DOHH2 (cell line): ENCODE results near the gene APOBEC3G.
"Not testable (repeated sequence)": the region's sequence is repeated elsewhere in the genome, so short reads cannot be mapped to it uniquely, and the experiment has no call there.

Experiments used
- H3F3A ChIP-seq: fragments of 200-600 bp; sonication (generic), shearing (Covaris generic); 2 replicates; pipeline ENCODE4 v1.6.0; 2016; ENCODE audit warnings: antibody characterized with exemption, mild to moderate bottlenecking; ENCODE audit not compliant: control insufficient read depth, insufficient read depth
- H3K27ac ChIP-seq: fragments of 200-600 bp; sonication (generic); 2 replicates; pipeline ENCODE4 v1.5.1; 2014; ENCODE audit warnings: low read depth, mild to moderate bottlenecking, low read length, moderate library complexity
- H3K27me3 ChIP-seq: fragments of 200-600 bp; sonication (generic); 2 replicates; pipeline ENCODE4 v1.6.1; 2014; ENCODE audit warnings: mild to moderate bottlenecking, low read length, mixed read lengths; ENCODE audit not compliant: control insufficient read depth
- H3K36me3 ChIP-seq: fragments of 200-600 bp; sonication (generic); 2 replicates; pipeline ENCODE4 v1.6.1; 2014; ENCODE audit warnings: mild to moderate bottlenecking, low read length, moderate library complexity, mixed read lengths; ENCODE audit not compliant: control insufficient read depth
- H3K4me1 ChIP-seq: fragments of 200-600 bp; sonication (generic); 2 replicates; pipeline ENCODE4 v1.6.1; 2014; ENCODE audit warnings: mild to moderate bottlenecking, low read length, mixed read lengths; ENCODE audit not compliant: control insufficient read depth
- H3K4me2 ChIP-seq: fragments of 200-600 bp; sonication (generic); 2 replicates; pipeline ENCODE4 v1.6.0; 2014; ENCODE audit warnings: mild to moderate bottlenecking, low read length, moderate library complexity
- H3K4me3 ChIP-seq: fragments of 200-600 bp; sonication (generic); 2 replicates; pipeline ENCODE4 v1.5.1; 2014; ENCODE audit warnings: mild to moderate bottlenecking, low read length, mixed read lengths
- H3K79me2 ChIP-seq: fragments of 200-600 bp; sonication (generic); 2 replicates; pipeline ENCODE4 v1.6.1; 2014; ENCODE audit warnings: mild to moderate bottlenecking, low read length, mixed read lengths; ENCODE audit not compliant: control insufficient read depth
- H3K9me2 ChIP-seq: fragments of 200-600 bp; sonication (generic); replicated peaks from 2 replicates; pipeline ENCODE4 v1.6.1; 2014; ENCODE audit warnings: mild to moderate bottlenecking, low read length, mixed read lengths; ENCODE audit not compliant: control insufficient read depth
- H3K9me3 ChIP-seq: fragments of 200-600 bp; sonication (generic); 2 replicates; pipeline ENCODE4 v1.6.1; 2014; ENCODE audit warnings: antibody characterized with exemption, low read length, mixed read lengths; ENCODE audit not compliant: control insufficient read depth, insufficient read depth
- H4K20me1 ChIP-seq: fragments of 200-600 bp; sonication (generic); 2 replicates; pipeline ENCODE4 v1.6.0; 2014; ENCODE audit warnings: low read depth, mild to moderate bottlenecking, antibody characterized with exemption, low read length, moderate library complexity; ENCODE audit not compliant: control insufficient read depth, insufficient read depth
- EZH2phosphoT487 ChIP-seq: fragments of 200-600 bp; sonication (generic); IDR thresholded peaks from 2 replicates; pipeline ENCODE4 v1.6.1; 2017; ENCODE audit warnings: borderline replicate concordance, mild to moderate bottlenecking, antibody characterized with exemption, low read length, moderate library complexity, mixed read lengths
- TF ChIP-seq, protein P1 (sequence below): fragments of 200-600 bp; sonication (generic); IDR thresholded peaks from one replicate; pipeline ENCODE4 v1.5.1; 2014; ENCODE audit warnings: antibody characterized with exemption, mild to moderate bottlenecking, low read depth, low read length; ENCODE audit not compliant: poor library complexity, severe bottlenecking

APOBEC3G gene

GRCh38 chr22:39068033-39068785 lies 8.9 kb upstream of the APOBEC3G start:
- Histone ChIP-seq H3K4me3 (peak overlapping the region; percentile 78), H3F3A (peaks cover 48% of the 10 kb centered on the region), H3K9me2 (no peaks in the 10 kb centered on the region), H3K27ac (peak overlapping the region; percentile 99), H3K9me3 (no peaks in the 10 kb centered on the region), H3K79me2 (peaks cover 46% of the 10 kb centered on the region), H3K4me2 (peak overlapping the region; percentile 74), H3K4me1 (peaks cover 93% of the 10 kb centered on the region), H3K27me3 (no peaks in the 10 kb centered on the region), H3K36me3 (peaks cover 32% of the 10 kb centered on the region), H4K20me1 (no peaks in the 10 kb centered on the region)
- TF ChIP-seq, protein P1, sequence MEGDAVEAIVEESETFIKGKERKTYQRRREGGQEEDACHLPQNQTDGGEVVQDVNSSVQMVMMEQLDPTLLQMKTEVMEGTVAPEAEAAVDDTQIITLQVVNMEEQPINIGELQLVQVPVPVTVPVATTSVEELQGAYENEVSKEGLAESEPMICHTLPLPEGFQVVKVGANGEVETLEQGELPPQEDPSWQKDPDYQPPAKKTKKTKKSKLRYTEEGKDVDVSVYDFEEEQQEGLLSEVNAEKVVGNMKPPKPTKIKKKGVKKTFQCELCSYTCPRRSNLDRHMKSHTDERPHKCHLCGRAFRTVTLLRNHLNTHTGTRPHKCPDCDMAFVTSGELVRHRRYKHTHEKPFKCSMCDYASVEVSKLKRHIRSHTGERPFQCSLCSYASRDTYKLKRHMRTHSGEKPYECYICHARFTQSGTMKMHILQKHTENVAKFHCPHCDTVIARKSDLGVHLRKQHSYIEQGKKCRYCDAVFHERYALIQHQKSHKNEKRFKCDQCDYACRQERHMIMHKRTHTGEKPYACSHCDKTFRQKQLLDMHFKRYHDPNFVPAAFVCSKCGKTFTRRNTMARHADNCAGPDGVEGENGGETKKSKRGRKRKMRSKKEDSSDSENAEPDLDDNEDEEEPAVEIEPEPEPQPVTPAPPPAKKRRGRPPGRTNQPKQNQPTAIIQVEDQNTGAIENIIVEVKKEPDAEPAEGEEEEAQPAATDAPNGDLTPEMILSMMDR, result peak; percentile 47
- no peak for TF ChIP-seq EZH2phosphoT487

DNA sequence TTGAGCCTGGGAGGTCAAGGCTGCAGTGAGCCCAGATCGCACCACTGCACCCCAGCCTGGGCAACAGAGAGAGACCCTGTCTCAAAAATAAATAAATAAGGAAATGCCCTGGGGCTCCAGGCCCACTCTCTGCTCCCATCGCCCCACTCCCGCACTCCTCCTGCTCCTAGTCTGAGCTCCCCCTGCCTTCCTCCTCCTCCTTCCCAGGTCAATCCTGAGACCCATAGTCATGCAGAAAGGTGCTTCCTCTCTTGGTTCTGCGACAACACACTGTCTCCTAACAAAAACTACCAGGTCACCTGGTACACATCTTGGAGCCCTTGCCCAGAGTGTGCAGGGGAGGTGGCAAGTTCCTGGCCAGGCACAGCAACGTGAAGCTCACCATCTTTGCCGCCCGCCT lies 6.9 kb upstream of the APOBEC3G start:
- H3K9me2 ChIP-seq, result no peaks in the 10 kb centered on the region
- TF ChIP-seq EZH2phosphoT487, result no peak
- TF ChIP-seq, protein P1, result no peak
- H3K27ac ChIP-seq, result peak overlapping the region; percentile 99
- H3K4me1 ChIP-seq, result peaks cover 86% of the 10 kb centered on the region
- H3K36me3 ChIP-seq, result peaks cover 32% of the 10 kb centered on the region
- peaks cover 46% of the 10 kb centered on the region for H3K79me2 ChIP-seq
- H3K27me3 ChIP-seq, result no peaks in the 10 kb centered on the region
- peak overlapping the region; percentile 74 for H3K4me2 ChIP-seq
- H3F3A ChIP-seq, result peaks cover 42% of the 10 kb centered on the region
- no peaks in the 10 kb centered on the region for H4K20me1 ChIP-seq
- H3K9me3 ChIP-seq, result no peaks in the 10 kb centered on the region
- H3K4me3 ChIP-seq, result peak overlapping the region; percentile 12

- H3K4me1 ChIP-seq, result peaks cover 83% of the 10 kb centered on the region
- not testable (repeated sequence) for H3K9me3 ChIP-seq, H3K9me2 ChIP-seq, H4K20me1 ChIP-seq, H3K27me3 ChIP-seq
- H3F3A ChIP-seq, result peaks cover 25% of the 10 kb centered on the region
- peaks cover 20% of the 10 kb centered on the region for H3K36me3 ChIP-seq
- H3K27ac ChIP-seq, result peak overlapping the region; percentile 99
- peak overlapping the region; percentile 96 for H3K4me2 ChIP-seq
- H3K4me3 ChIP-seq, result peak overlapping the region; percentile 71
- H3K79me2 ChIP-seq, result peaks cover 34% of the 10 kb centered on the region
These were observed 4.5 kb upstream of the APOBEC3G start for GRCh38 chr22:39072581-39072981.

DNA sequence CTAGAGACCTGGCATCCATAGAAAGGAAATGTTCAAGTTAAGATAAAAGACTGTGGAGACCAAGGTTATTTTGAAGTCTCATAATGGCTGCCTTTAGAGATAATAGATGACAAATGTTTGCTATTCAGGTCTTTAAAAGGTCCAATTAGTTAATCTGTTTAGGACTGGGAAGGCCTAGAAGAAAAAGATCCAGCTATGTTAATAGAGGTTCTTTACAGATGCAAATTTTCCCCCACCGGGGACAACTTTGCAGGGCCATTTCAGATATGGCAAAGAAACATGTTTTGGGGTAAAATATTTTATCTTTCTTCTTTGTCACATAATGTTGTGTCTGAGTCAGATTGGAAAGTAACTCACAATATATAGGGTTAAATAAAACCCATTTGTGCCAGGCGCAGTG lies 3.1 kb upstream of the APOBEC3G start:
- Histone ChIP-seq H3K9me3 (no peaks in the 10 kb centered on the region), H3K9me2 (no peaks in the 10 kb centered on the region), H3K36me3 (peaks cover 6% of the 10 kb centered on the region), H3K4me1 (peaks cover 79% of the 10 kb centered on the region), H3K79me2 (peaks cover 22% of the 10 kb centered on the region), H3K4me2 (peak overlapping the region; percentile 64), H3K27me3 (no peaks in the 10 kb centered on the region), H4K20me1 (no peaks in the 10 kb centered on the region), H3K4me3 (peak overlapping the region; percentile 47), H3F3A (peaks cover 23% of the 10 kb centered on the region), H3K27ac (peak overlapping the region; percentile 99)
- no peak for TF ChIP-seq EZH2phosphoT487
- TF ChIP-seq, protein P1, result no peak

DNA sequence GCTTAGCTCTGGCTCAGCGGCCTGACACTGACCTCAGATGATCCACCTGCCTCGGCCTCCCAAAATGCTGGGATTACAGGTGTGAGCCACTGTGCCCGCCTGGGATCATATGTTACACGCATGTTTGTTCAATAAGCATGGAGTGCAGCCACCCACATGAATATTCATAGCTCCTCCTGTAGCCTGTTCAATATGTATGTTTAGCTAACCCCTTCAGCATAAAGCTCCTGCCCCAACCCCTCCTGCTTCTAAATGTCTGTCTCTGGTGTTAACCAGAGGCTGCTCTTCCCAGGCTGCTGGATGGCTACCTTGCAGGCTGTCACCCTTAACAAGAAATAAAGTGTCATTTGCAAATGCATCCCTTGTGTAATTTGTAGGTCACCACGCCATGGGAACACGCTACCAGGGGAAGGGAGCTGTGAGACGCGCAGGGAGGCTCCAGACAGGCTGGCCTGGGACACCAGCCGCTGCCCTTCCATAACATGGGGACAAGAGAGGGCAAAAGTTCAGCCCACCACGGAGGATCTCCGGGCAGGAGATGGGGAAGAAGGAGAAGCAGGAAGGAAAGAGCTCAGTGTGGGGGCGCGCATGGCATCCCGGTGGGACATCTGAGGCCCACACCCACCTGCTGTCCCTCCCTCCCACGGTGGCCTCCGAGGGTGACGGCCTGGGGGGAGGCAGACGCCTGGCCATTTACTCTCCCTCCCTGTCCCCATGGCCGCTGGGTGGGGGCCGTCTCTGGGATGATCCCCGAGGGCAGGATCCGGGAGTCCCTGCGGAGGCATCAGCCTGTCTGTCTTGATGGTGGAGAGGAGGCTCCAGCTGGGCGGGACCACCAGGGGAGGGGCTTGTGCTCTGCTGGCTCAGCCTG lies 685 bp upstream of the APOBEC3G start:
- H3K4me2 ChIP-seq, result peak overlapping the region; percentile 94
- H3K79me2 ChIP-seq, H3K9me3 ChIP-seq, H3K36me3 ChIP-seq, H3K27me3 ChIP-seq, H3K9me2 ChIP-seq, H3K27ac ChIP-seq, H4K20me1 ChIP-seq: not testable (repeated sequence)
- H3K4me3 ChIP-seq, result peak overlapping the region; percentile 81
- H3K4me1 ChIP-seq, result peaks cover 62% of the 10 kb centered on the region
- peaks cover 17% of the 10 kb centered on the region for H3F3A ChIP-seq
